HG03565 (cell line): Measurements from ENCODE around the gene LTBP1.

Experiments
- ATAC-seq: cut with Tn5 transposase; IDR thresholded peaks from one replicate; pipeline ENCODE4 v1.9.1; 2021; ENCODE audit warnings: mild to moderate bottlenecking, moderate library complexity; ENCODE audit not compliant: unreplicated experiment

LTBP1 gene

DNA sequence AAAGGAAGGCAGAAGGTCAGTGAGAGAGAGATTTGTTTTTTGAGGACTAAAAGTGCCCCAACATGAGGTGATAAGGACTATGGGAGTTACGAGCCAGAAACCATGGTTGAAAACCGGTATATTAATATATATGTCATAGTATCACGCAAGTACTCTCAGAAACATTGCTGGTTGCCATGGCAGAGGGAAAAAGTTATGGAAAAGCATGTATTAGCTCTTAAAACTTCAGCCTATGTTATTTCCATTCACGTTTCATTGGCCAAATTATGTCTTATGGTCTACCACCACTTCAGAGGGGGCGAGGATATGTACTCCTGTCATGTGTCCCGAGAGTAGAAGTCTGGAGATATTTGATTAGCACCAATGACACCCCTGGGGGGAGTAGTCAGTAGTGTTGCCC is 125.9 kb downstream of the LTBP1 start:
- ATAC-seq = no peak

DNA sequence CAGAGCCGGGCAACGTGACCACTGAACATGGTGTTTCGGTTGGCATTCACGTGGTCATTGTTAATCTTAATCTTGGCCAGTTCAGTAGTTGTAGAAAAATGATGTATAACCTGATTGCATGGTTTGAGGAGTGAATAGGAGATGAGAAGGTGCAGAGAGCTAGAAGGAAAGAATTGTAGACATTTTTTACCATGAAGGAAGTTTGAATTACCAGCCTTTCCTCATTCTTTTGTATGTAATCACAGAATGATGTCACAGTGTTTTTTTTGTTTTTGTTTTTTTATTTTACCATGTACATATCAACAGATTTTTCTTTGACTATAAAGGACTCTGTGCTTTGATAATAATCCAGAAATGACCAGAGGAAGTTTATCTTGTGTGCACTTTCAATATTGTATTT is 126.3 kb downstream of the LTBP1 start:
- no peak for ATAC-seq

DNA sequence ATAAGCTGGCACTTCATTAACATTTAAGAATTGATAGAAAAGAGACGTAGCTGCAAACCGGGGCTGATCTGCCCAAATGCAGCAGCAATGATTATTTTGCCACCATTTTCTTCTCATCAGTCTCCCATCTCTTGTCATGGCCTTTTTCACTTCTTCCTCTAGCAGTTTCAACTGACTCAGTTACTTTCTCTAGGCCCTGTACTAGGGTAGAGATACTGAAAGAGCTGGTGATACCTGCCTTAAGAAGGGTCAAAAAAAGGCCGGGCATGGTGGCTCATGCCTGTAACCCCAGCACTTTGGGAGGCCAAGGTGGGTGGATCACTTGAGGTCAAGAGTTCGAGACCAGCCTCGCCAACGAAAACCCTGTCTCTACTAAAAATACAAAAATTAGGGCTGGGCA is 127.4 kb downstream of the LTBP1 start:
- no peak for ATAC-seq

DNA sequence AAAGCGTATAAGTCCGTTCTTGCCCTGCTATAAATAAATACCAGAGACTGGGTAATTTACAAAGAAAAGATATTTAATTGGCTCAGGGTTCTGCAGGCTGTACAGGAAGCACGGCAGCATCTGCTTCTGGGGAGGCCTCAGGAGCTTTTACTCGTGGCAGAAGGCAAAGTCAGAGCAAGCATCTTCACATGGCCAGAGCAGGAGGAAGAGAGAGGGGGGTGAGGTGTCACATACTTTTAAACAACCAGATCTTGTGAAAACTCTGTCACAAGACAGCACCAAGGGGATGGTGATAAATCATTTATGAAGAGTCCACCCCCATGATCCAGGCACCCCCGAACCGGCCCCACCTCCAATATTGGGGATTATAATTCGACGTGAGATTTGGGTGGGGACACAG is 130.6 kb downstream of the LTBP1 start:
- no peak for ATAC-seq

DNA sequence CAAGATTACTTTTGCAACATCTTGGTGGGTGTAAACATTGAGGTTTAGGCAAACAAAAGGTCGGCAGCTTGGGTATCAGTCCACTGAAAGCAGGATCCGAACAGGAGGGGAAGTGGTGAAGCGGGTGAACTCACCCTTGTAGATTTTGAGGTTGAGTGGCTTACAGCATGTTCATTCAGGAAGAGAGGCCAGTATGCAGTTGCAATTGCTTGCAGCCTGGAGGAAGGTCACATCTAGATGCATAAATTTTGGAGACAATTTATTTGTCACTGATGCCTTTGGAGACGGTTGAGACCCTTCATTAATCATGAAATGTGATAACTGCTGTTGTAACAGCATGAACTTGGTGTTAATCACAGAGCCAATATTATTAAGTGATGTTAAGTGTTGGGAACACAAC is 131.1 kb downstream of the LTBP1 start:
- ATAC-seq = no peak

DNA sequence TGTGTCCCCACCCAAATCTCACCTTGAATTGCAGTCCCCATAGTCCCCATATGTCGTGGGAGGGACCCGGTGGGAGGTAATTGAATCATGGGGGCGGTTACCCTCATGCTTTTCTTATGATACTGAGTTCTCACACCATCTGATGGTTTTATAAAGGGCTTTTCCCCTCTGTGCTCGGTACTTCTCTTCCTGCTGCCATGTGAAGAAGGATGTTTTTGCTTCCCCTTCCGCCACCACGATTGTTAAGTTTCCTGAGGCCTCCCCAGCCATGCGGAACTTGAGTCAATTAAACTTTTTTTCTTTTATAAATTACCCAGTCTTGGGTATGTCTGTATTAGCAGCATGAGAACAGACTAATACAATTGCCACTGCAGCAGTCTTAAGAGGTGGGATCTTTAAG is 134.9 kb downstream of the LTBP1 start:
- ATAC-seq = no peak

DNA sequence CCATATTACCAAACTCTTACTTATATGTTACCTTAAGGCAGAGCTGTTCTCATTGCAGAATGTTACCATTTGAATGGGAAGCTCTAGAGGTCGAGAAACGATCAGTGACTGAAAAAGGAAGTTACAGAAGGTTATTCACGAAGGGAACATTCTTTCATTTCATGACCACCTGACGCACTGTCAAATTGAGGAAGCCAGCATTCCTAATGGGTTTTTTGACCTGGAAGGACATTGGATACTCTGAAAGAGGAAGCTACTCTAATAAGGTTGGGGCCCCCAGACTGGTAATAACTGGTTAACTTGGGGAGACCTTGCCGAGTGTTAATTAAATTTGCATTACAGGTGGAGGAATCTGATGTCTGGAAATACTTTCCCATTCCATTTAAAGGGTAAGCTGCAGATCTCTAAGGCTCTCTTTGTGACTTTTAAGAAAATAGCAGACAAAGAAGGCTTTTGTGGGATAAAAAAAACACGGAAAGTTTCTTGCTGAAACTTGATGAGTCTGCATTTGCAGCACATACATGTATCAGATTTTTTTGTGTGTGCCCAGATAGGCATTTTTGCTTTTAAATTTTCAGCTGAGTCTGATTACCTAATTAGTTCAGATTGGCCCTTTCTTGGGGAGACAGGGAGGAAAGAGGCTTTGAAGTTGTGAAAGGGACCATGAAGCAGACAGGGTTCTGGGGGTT is 137.1 kb downstream of the LTBP1 start:
- ATAC-seq = no peak

DNA sequence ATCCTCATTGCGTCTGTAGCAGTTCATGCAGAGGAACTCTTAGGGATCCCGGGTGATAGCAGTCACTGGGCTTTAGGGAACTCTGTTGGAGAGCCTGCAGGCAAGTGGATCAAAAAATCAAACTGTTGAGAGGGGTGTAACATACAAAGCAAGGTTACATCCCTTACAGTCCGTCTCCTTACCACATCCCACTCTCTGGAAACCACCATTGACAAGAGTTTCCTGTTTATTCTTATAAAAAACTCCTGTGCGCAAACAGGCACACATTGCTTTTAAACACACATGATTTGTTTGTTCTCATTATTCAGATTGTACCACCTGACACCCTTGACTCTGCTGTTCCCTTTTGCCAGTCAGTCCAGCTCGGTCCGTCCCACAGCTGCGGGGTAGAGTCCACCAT is 137.7 kb downstream of the LTBP1 start:
- no peak for ATAC-seq

DNA sequence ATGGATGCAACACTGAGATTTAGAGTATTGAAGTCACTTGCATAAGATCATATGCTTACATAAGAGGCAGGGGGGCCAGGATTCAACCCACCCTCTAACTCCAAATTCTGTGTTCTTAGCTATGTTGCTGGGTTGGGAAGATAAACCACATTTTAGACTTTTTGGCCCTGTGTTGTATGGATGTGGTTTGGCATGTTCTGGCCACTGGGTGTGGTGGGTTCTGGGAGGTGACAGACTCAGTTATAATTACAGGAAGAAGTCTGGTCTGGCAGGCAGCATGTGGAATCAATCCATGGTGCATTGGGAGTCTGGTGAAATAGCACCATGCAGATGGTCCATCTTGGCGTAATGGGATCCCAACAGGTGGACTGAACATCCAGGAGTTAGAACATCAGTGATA is 138.9 kb downstream of the LTBP1 start:
- no peak for ATAC-seq

DNA sequence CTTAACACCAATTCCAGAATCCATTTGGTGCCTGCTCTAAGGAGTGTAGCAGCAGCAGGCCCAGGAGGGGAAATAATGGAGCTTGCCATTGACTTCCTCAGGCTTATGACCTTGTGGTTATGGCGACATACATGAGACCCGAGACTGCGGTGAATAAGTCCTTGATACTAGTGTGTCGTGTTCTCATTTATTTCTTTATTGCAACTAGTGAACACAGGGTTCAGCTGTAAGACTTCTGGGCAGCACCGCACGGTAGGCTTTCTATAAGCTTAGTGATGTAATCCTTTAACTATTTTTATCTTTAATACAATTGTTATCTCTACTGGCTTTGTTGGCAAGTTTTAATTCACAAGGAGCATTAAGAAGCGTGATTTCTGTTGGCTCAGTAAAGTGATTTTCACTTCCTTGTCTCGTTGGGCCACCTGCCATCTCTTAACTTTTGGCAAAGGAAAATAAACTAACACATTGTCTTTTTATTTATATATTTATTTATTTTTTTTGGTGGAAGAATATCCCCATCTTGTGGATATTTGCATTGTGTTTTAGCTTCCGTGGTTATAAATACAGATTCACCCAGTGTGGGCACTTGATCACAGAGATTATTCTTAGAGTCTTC is 139.8 kb downstream of the LTBP1 start:
- no peak for ATAC-seq

DNA sequence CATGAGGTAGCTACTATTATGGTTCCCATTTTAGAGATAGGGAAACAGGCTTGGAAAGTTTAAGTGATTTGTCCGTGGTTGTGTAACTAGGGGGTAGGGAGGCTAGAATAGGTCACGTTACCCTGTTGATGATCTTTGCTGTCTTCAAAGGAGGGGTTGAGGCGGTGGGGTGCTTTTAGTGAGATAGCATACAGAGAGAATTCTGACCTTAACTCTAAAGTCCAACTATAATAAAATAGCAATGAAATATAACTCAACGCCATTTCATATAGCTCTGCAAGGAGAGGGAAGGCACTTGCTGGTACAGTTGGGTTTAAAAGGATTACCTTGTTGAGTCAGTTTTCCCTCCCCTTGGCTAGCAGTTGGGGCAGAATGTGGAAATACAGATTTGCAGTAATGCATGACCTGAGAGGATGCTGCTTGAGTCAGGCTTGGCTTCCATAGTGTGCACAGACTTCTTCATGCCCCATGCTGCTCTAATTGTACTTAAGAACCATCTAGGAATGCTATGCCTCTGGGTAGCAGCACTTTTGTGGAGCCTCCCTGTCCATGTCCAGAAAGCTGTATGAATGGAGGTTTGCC is 143.9 kb downstream of the LTBP1 start:
- no peak for ATAC-seq

DNA sequence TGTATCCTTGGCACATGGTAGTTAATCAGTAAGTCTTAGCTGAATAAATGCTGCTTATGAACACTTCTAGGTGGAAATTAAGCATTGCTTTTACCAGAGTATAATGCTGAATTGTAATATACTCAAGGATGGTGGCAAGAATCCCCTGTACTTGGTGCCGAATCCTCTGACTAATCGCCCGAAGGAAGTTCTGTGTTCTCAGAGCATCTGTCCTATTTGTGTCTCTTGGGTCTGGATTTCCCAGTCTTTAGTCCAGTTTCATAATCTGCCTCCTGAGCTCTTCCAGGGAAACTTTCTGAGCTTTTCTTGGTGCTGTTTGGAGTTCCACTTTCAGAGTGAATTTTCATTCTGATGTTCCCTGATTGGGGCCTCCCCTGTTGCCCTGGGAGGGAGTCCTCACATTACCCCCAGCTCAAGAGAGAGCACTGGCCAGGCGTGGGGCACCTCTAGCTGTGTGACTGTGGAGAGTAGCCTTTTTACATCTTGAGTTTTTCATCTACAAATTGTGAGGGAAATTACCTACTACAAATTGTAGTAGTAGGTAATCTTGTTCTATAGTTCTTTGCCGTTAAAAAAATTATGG is 144.9 kb downstream of the LTBP1 start:
- no peak for ATAC-seq

DNA sequence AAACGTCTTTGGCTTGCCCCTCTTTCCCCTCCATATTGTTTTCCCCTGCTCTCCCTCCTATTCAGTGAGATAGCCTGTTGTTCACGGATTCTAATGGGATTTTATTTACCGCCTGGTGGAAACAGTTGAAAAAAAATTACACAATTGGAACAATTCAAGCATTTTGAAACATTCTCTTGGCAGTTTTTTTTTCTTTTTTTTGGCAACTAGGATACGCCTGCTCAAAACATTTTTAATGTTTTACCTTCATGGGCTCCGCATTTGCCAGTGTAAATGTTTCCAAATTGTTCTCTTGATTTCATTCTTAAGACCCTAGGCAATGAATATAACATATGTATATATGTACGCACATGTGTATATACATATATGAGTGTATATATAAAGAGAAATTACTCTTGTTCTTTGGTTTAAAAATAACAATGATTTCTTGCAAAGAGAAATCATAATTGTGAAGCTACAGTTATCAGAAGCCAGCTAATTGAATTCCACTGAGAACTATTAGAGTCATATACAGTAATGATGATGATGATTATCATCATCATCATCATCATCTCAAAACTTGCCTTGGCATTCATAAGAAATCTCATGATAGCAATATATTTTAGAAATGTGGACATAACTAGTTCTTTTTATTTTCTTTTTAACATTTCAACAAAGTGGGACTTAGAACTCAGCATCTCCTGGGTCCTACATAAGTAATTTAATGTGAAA is 146.7 kb downstream of the LTBP1 start:
- no peak for ATAC-seq

DNA sequence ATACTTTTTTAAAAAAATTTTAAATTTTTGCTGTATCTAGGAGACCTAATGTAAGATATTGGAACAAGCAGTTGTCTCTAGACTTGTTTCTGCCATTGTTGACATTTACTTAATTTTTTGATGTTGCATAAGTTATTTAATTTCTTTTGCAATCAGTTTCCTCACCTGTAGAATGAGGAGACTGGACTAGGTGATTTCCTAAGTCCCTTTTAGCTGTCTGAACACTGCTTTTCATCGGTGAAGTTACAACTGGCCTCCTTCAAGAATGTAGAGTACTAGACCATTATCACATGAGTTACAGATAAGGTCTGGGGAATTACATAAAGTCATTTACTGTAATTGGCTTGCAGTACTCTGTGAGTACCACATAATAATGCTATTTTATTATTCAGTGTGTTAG is 147.6 kb downstream of the LTBP1 start:
- ATAC-seq = no peak

DNA sequence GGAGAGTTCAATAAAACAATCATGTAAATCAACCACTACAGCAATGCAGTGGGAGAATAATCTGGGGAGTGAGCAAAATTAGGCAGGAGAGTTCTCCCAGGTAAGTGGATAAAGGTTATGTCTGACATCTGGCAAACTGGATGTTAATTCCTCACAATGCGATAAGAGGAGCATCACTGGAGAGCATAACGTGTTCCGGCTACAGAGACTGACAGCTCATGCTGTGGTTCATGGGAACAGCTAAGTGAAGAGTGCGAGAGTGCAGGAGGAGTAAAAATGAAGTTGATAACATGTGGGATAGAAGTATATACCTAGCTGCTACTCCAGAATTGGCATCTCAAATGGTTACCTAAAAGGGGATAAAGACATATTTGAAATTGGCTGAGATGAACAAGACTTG is 153.2 kb downstream of the LTBP1 start:
- ATAC-seq = no peak

DNA sequence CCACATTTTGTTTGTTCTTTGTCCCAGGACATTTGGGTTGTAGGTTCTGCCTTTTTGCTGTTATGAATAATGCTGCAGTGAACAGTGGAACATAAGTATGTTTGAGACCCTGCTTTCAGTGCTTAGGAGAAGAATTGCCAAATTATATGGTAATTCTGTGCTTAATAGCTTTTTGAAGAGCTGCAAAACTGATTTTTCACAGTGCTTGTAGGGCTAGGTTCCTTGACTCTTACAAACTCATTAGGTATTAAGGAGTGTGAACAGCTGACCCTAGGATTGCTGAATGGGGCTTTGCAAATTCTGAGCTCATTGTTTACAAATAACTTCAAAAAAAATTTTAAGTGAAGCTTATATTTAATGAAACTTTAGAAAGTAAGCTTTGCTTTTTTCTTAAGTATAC is 154.2 kb downstream of the LTBP1 start:
- no peak for ATAC-seq

DNA sequence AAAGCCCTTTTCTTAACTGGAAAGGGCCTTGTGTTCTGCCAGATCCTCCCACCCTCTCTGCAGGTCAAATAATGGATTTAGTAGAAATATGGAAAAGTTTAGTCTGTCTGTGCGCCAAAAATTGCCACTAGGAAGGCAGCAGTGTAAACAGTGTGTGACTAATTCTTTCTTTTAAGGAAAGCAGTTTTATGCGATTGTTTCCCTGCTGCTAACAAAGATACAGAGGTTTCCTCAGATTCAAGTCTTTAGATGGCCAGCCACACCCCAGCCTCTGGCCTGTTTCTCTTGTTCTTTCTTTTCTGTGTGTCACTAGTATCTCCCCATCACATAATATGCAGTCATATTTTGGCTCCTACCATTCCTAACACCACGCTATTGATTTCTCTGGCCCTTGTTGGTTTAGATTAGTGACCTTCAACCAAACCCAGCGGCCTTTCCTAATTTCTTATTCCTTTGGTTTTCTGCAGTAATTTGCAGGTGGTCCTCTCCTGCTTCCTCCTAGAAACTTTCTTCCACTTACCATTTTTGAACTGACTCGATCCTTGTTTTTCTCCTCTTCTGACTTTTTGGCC is 157.4 kb downstream of the LTBP1 start:
- no peak for ATAC-seq

DNA sequence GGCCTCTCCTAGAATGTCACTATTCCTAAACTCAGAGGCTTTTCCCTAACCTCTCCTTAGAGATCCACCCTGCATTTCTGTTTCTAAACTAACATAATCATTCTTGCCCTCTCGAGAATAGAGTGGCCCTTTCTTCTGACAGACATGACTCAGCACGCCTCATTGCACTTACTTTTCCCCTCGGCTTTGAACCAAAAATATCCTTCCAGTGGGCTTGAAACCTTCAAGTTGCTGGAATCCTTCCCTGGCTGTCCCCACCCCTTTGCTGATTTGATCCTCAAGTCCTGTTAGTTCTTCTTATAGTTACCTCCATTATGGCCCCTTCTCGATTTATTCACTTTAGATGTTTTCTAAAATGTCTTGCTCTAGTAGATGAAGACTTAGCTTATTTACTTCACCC is 158.0 kb downstream of the LTBP1 start:
- no peak for ATAC-seq

DNA sequence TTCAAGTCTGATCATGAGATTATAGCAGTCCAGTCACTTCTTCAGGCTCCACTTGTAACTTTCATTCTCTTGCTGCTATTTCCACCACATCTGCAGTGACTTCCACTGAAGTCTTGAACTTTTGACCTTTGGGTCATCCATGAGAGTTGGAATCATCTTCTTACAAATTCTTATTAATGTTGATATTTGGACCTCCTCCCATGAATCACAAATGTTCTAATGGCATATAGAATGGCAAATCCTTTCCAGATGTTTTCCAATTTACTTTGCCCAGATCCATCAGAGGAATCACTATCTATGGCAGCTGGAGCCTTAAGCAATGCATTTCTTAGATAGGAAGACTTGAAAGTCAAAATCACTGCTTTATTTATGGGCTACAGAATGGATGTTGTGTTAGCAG is 159.4 kb downstream of the LTBP1 start:
- no peak for ATAC-seq

DNA sequence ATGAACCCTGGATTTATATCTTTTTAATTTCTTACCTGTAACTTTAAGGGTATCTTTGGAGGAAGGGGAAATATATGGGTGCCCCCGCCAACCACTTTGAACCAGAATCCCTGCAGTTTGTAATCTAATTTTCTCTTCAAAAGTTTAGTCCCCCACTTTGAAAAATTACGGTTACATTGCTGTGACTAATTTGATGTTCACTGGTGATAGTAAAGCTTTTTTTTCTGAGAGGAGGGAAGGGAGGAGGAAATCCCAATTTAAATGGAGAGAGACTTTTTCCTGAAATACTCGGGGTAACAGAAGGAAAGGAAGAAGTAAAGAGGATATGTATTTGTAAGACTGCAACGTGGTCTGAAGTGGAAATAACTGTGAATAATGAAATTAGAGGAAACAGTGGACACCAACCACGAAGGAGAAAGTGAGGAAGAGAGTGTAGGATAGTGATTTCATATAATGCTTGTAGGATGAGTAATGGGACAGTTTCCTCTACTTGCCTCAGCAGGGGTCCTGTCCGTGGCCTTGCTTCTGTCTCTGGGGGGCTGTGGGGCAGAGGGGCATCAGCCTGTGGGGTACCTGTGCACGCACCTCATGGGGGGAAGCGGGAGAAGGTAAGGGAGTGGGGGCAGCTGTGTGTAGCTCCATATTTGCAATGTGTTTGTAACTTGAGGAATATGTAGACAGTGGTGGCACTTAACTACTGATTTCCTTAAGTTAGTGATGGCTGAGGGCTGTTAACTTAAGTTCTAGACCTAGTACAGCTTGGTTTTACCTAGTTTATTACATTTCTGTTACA is 161.1 kb downstream of the LTBP1 start:
- no peak for ATAC-seq
